Measurements from ENCODE around the gene PSMD5.

Gene PSMD5

DNA sequence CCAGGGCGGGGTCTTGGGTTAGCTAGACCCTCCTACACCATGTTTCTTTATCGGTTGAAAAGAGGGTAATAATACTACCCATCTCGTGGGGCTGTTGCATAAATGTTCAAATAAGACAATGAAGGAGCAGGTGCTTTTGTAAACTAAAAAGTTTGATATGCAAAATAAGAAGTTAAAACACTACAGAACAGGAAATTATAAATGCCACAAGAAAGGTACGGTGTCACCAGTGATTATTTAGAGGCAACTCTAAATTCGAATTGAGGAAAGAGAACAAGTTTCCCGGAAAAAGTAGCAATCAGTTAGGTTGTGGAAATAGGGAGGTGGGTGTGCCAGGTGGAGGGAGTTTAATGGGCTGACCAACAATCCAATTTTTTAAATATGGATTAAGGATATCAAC lies 36.7 kb upstream of the PSMD5 start:
- Histone ChIP-seq H3K27me3 (ENCODE audit: control insufficient read depth, insufficient read depth, low read length) (no peaks in the 10 kb centered on the region), H3K4me3 (ENCODE audit: low read length) (no peak overlapping the region), H3K4me1 (ENCODE audit: control insufficient read depth, insufficient read depth, low read length) (no peaks in the 10 kb centered on the region), H3K27ac (ENCODE audit: low read depth, low read length) (no peak overlapping the region), H3K9ac (ENCODE audit: low read length) (no peak overlapping the region), H3K36me3 (ENCODE audit: control insufficient read depth, insufficient read depth, low read length) (no peaks in the 10 kb centered on the region)

DNA sequence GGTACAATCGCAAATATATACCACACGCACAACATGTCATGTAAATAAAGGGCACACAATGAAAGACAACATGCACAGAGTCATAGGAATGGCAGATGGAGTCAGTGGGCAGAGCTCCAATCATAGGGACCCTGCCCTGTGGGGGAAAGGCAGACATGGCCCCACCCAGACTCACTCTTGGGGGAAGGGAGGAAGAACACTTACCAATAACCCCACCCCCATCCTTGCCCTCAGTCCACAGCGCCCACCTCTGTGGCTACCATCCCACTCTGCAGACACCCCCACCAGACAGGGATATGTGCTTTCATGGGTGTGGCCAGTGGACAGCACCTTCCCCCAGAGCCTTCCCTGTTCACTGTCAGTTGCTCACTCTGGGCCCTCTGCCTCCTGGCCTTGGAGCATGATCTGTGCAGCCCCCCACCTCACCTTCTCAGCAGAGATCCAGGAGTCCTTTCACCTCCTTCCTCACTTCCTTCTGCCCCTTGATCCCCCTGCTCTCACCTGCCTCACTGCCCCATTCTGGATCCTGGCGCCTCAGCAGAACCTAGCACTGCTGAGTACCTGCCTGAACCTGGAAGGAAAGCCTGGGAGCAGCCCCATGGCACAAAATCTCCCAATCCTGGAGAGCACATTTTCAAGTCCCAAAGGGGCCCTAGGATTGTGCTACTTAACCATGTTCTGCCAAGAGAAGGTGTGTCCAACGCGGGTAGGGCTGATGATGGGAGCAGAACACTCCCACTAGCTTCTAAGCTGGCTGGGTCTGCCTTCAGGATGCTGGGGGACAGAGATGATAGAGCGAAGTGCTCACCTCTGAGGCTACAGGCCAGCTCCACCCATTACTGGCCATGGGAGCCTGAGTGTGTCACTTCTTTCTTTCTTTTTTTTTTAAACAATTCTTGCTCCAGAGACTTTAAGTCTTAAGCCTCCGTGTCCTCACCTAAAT lies 35.7 kb upstream of the PSMD5 start:
- Histone ChIP-seq H3K27me3 (ENCODE audit: control insufficient read depth, insufficient read depth, low read length) (no peaks in the 10 kb centered on the region), H3K4me3 (ENCODE audit: low read length) (peak overlapping the region; percentile 78), H3K27ac (ENCODE audit: low read depth, low read length) (no peak overlapping the region), H3K9ac (ENCODE audit: low read length) (no peak overlapping the region), H3K36me3 (ENCODE audit: control insufficient read depth, insufficient read depth, low read length) (peaks cover 1% of the 10 kb centered on the region), H3K4me1 (ENCODE audit: control insufficient read depth, insufficient read depth, low read length) (no peaks in the 10 kb centered on the region)

DNA sequence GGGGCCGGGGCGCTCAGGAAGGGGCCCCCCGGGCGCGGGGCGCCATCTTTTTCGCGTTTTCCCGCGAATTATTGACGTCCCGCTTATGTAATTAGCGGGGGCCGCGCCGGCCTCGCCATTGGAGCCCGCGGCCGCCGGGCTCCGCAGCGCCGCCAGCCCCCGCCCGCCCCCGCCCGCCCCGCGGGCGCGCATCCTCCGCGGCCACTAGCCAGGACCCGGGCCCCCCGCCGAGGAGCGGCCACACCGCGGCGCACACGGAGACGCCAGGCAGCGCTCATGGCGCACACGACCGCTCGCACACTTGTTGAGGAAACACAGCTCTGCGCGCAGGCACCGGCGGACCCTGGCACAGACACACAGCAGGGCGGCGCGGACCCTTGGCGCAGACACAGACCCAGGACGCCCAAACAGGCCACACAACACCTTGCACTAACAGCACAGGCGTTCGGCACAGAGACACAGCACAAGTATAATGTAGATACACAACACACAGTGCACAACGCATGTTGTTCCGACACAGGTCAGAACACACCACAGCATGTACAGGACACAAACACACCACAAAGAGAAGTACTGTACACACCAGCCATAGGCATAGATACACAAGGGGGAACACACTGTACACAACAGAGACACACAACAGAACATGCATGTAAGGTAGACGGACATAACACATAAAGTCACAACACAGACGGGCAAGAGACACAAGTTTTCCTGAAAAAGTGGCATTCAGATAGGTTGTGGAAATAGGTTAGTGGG lies 34.7 kb upstream of the PSMD5 start:
- peak overlapping the region; percentile 79 for H3K27ac ChIP-seq (ENCODE audit: low read depth, low read length)

DNA sequence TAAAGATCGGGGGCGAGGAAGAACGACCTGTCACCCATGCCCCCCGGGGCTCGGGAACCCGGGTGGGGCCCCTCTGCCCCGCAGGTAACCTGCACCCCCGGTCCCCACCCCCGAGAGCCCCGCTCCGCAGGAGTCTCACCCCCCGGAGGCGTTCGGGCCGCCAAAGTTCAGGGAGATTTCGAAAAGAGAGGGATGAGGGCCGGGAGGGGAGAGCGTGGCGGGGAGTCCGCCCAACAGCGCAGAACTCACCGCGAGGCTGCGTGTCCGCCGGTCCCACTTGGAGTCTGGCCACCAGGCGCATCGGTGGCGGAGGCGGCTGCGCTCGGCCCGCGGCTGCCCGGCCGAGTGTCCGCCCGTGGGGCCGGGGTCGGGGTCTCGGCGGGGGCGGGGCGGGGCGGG lies 34.1 kb upstream of the PSMD5 start, which contains the start of gene PHF19:
PHF19 (minus strand) TSS at position 347 of the 399 bp plus-strand sequence. CDS start 2,447 bp downstream, outside the sequence.
- Histone ChIP-seq H3K27ac (ENCODE audit: low read depth, low read length) (peak within 1 kb of the TSS; percentile 87), H3K4me1 (ENCODE audit: control insufficient read depth, insufficient read depth, low read length) (no peaks in the 10 kb centered on the region), H3K9ac (ENCODE audit: low read length) (peak within 1 kb of the TSS; percentile 74), H3K36me3 (ENCODE audit: control insufficient read depth, insufficient read depth, low read length) (peaks cover 10% of the 10 kb centered on the region), H3K27me3 (ENCODE audit: control insufficient read depth, insufficient read depth, low read length) (no peaks in the 10 kb centered on the region), H3K4me3 (ENCODE audit: low read length) (peak within 1 kb of the TSS; percentile 86)

More for the DNA sequence above, 34.7 kb upstream of the PSMD5 start:
- Histone ChIP-seq H3K36me3 (ENCODE audit: control insufficient read depth, insufficient read depth, low read length) (peaks cover 10% of the 10 kb centered on the region), H3K4me1 (ENCODE audit: control insufficient read depth, insufficient read depth, low read length) (no peaks in the 10 kb centered on the region), H3K4me3 (ENCODE audit: low read length) (peak overlapping the region; percentile 78), H3K27me3 (ENCODE audit: control insufficient read depth, insufficient read depth, low read length) (no peaks in the 10 kb centered on the region), H3K9ac (ENCODE audit: low read length) (peak overlapping the region; percentile 74)

DNA sequence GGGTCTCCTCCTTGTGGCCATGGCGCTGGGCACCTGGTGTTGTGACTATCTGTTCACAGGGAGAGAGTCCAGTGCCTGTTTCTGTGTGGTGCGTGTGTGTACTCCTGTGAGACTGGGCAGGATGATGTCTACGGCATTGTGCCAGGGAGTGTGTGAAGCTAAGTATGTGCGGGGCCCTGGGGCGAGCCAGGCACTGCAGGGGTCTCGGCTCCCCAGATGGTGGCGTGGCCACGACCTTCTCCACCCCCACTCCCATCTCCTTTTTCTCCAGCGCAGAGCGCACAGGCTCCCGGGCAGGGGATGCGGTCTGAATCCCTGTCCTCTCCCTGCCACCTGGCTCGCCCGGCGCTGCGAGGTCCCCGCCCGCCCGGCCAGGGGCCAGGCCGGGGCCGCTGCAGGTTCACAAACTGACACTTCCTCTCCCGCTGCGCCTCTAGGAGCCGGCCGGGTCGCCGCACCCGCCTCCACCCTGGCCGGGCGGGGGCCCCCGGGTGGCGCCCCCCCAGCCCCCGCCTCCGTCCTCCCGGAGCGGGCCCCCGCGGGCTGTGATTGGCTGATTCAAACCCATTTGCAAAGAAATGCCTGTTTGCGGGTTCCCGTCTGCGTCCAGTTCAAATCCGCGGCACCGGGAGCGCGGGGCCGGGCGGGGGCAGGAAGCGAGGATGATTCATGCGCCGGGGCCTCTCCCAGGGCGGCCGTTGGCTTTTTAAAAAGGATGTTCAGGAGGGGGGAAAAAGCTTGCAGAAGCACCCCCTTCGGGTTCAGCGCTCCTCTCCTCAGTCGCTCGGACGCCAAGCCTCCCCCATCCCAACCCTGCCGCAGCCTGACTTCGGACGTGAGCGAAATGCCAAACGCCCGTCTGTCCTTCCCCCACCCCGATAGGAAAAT lies 33.5 kb upstream of the PSMD5 start:
- peak overlapping the region; percentile 87 for H3K27ac ChIP-seq (ENCODE audit: low read depth, low read length)
- H3K4me3 ChIP-seq (ENCODE audit: low read length) = peak overlapping the region; percentile 86
- H3K9ac ChIP-seq (ENCODE audit: low read length) = peak overlapping the region; percentile 50
- peaks cover 10% of the 10 kb centered on the region for H3K36me3 ChIP-seq (ENCODE audit: control insufficient read depth, insufficient read depth, low read length)
- no peaks in the 10 kb centered on the region for H3K4me1 ChIP-seq (ENCODE audit: control insufficient read depth, insufficient read depth, low read length)
- no peaks in the 10 kb centered on the region for H3K27me3 ChIP-seq (ENCODE audit: control insufficient read depth, insufficient read depth, low read length)

DNA sequence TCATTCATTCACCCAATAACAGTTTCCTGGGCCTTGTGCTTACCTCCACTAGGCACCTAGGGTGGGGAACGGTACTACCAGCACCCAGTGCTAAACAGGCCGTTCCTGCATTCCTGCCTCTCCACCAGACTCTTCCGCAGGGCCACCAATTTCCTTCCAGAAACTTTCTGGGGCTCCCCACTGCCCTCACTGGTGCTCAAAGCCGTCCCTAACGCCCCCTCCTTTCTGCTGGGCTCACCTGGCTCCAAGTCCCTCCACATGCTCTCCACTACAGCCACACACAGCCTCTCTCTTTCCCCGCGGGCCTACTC lies 32.9 kb upstream of the PSMD5 start:
- Histone ChIP-seq H3K27ac (ENCODE audit: low read depth, low read length) (peak overlapping the region; percentile 87), H3K9ac (ENCODE audit: low read length) (no peak overlapping the region), H3K4me3 (ENCODE audit: low read length) (peak overlapping the region; percentile 86), H3K4me1 (ENCODE audit: control insufficient read depth, insufficient read depth, low read length) (no peaks in the 10 kb centered on the region), H3K36me3 (ENCODE audit: control insufficient read depth, insufficient read depth, low read length) (peaks cover 10% of the 10 kb centered on the region), H3K27me3 (ENCODE audit: control insufficient read depth, insufficient read depth, low read length) (no peaks in the 10 kb centered on the region)

DNA sequence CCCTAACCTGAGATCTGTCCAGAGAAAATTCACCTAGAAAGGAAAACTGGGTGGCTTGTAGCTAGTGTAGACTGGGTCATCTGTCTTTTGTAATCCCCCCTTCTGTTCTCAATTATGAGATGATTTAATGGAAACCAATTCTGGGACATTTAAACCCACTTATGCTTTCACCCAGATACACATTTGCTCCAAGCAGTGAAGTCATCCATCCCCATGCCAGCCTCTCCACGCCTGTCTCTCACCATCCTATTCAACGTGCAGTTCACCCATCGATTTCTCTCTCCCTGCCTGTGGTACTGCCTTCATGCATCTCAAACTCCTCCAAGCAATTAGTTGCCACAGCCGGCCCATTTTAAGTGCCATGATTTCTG lies 32.5 kb upstream of the PSMD5 start:
- H3K27ac ChIP-seq (ENCODE audit: low read depth, low read length) = peak overlapping the region; percentile 87
- peaks cover 10% of the 10 kb centered on the region for H3K36me3 ChIP-seq (ENCODE audit: control insufficient read depth, insufficient read depth, low read length)
- no peak overlapping the region for H3K9ac ChIP-seq (ENCODE audit: low read length)
- H3K4me1 ChIP-seq (ENCODE audit: control insufficient read depth, insufficient read depth, low read length) = no peaks in the 10 kb centered on the region
- H3K4me3 ChIP-seq (ENCODE audit: low read length) = no peak overlapping the region
- no peaks in the 10 kb centered on the region for H3K27me3 ChIP-seq (ENCODE audit: control insufficient read depth, insufficient read depth, low read length)

DNA sequence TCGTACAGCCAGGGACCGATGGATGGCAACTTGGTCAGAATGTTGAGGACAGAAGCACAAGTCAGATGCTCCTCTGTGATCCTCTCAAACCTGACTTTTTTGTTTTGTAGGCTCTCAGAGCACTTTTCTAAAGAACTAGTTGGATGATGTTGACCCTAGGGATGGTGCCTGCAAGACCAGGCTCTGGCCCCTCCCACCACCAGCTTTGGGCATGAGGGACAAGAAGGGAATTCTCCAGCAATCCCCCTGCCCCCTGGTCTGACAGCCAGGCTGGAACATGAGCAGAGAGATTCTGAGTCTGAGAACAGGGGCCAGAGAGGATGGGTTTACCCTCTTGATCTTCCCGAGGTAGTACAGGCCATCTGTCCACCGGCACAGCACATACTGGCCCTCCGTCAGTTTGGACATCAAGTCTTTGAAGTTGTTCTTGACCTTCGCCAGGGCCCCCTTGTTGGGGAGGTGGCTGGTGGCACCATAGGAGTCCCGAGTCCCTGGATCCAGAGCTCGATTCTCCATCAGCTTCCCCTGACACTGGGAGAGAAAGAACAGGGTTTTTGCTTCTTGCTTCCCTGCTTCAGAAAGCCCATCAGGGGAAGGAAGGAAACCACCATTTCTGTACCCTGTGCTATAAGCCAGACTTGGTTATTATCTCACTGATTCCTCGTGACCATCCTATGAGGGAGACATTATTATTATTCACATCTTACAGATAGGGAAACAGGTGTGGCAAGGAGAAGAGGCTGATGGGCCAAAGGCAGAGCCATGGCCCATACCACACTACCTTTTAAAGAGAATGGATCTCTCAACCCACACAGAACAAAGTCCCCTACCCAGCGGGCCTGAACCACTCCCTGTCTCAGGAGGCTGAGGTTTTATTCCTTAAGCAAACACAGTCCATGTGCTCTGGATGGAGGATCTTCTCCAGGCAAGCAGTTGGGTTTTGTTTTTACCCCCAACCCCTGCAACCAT lies 31.8 kb upstream of the PSMD5 start:
- Histone ChIP-seq H3K4me3 (ENCODE audit: low read length) (no peak overlapping the region), H3K36me3 (ENCODE audit: control insufficient read depth, insufficient read depth, low read length) (peaks cover 10% of the 10 kb centered on the region), H3K4me1 (ENCODE audit: control insufficient read depth, insufficient read depth, low read length) (peaks cover 1% of the 10 kb centered on the region), H3K9ac (ENCODE audit: low read length) (no peak overlapping the region), H3K27me3 (ENCODE audit: control insufficient read depth, insufficient read depth, low read length) (no peaks in the 10 kb centered on the region), H3K27ac (ENCODE audit: low read depth, low read length) (no peak overlapping the region)

DNA sequence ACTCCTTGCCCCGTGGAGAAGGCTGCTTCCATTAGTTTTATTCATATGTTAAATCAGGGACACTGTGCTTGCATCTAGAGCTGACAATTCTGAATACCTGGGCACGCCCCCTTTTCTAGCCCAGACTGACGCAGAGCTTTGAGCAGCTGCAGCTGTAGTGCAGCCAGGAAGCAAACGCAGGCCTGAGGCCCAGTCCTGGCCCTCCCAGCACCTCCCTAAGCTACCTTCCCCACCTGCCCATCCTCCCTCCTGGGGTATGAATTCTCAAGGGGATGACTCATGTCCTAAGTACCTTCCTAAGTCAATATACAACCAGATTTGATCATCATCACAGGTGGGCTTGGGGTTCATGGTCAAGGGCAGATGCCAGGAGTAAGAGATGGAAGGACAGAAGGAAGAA lies 30.8 kb upstream of the PSMD5 start:
- peaks cover 2% of the 10 kb centered on the region for H3K4me1 ChIP-seq (ENCODE audit: control insufficient read depth, insufficient read depth, low read length)
- no peak overlapping the region for H3K27ac ChIP-seq (ENCODE audit: low read depth, low read length)
- H3K4me3 ChIP-seq (ENCODE audit: low read length) = no peak overlapping the region
- peaks cover 10% of the 10 kb centered on the region for H3K36me3 ChIP-seq (ENCODE audit: control insufficient read depth, insufficient read depth, low read length)
- no peak overlapping the region for H3K9ac ChIP-seq (ENCODE audit: low read length)
- H3K27me3 ChIP-seq (ENCODE audit: control insufficient read depth, insufficient read depth, low read length) = no peaks in the 10 kb centered on the region

DNA sequence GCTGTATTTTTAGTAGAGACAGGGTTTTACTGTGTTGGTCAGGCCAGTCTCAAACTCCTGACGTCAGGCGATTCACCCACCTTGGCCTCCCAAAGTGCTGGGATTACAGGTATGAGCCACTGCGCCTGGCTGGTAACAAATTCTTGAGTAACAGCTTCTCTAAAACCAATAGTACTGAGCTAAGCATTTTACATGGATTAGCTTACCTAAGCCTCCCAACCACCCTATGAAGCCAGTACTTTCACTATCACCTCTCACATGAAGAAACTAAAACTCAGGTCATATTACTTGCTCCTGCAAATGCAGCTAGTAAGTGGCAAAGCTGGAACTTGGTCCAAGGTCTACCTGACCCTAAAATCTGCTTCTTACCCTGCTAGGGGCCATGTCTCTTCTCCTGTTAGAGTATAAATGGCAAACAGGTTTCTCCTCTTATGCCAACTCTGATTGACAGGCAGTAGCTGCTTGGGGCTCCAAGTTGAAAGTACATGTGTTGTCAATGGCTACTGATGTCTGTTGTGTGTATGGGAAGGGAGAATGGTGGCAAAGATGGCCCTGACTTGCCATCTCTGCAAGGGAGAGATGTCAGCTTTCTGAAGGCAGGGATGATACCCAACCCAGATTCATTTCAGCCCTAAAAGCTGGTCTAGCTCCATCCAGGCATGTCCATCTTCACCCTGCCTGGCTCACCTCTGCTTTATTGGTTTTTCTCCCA lies 30.2 kb upstream of the PSMD5 start:
- H3K27me3 ChIP-seq (ENCODE audit: control insufficient read depth, insufficient read depth, low read length) = no peaks in the 10 kb centered on the region
- peaks cover 10% of the 10 kb centered on the region for H3K36me3 ChIP-seq (ENCODE audit: control insufficient read depth, insufficient read depth, low read length)
- H3K27ac ChIP-seq (ENCODE audit: low read depth, low read length) = no peak overlapping the region
- H3K4me1 ChIP-seq (ENCODE audit: control insufficient read depth, insufficient read depth, low read length) = peaks cover 6% of the 10 kb centered on the region
- H3K4me3 ChIP-seq (ENCODE audit: low read length) = no peak overlapping the region
- no peak overlapping the region for H3K9ac ChIP-seq (ENCODE audit: low read length)

DNA sequence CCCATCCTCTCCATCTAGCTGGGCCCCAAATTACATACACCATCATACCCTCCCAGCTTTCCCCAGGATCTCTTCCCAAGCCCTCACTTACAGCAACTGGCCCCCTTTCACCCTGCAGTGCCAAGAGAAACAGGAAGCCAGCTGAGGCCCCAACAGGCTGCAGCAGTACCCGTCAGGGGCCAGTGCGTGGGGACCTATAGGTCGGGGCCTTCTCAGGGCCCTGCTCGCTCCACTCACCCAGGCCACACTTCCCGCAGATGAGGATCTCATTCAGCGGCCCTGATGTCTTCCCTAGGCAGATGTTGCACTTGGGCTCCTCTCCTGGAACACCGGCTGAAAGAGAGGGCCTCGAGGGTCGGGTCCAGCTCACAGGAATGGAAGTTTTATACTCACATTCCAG lies 27.5 kb upstream of the PSMD5 start:
- no peaks in the 10 kb centered on the region for H3K27me3 ChIP-seq (ENCODE audit: control insufficient read depth, insufficient read depth, low read length)
- no peak overlapping the region for H3K9ac ChIP-seq (ENCODE audit: low read length)
- H3K27ac ChIP-seq (ENCODE audit: low read depth, low read length) = no peak overlapping the region
- H3K36me3 ChIP-seq (ENCODE audit: control insufficient read depth, insufficient read depth, low read length) = peaks cover 16% of the 10 kb centered on the region
- H3K4me1 ChIP-seq (ENCODE audit: control insufficient read depth, insufficient read depth, low read length) = peaks cover 6% of the 10 kb centered on the region
- H3K4me3 ChIP-seq (ENCODE audit: low read length) = no peak overlapping the region
